Measurements from ENCODE around the gene THAP7.
A peak's percentile ranks its signal among the peaks of the same experiment; 100 is the strongest.

Gene THAP7

GRCh38 chr22:20994128-20994901, 7.6 kb downstream of the THAP7 start:
- DNase-seq (ENCODE audit: low read depth in 2 of 2): no peak

- DNase-seq (ENCODE audit: low read depth in 2 of 2): no peak
These were observed 8.4 kb downstream of the THAP7 start for GRCh38 chr22:20993304-20994127.

- no peak for DNase-seq (ENCODE audit: low read depth in 2 of 2)
These were observed 9.2 kb downstream of the THAP7 start for GRCh38 chr22:20992456-20993303.

- DNase-seq (ENCODE audit: low read depth in 2 of 2): no peak
These were observed 9.9 kb downstream of the THAP7 start for GRCh38 chr22:20992056-20992442.

GRCh38 chr22:20991252-20992055, 10.5 kb downstream of the THAP7 start:
- DNase-seq (ENCODE audit: low read depth in 2 of 2): no peak

GRCh38 chr22:20990184-20991180, 11.4 kb downstream of the THAP7 start:
- no peak for DNase-seq (ENCODE audit: low read depth in 2 of 2)

- DNase-seq (ENCODE audit: low read depth in 2 of 2): no peak
These were observed 12.4 kb downstream of the THAP7 start for GRCh38 chr22:20989323-20990138.

- no peak for DNase-seq (ENCODE audit: low read depth in 2 of 2)
These were observed 13.2 kb downstream of the THAP7 start for GRCh38 chr22:20988573-20989322.

GRCh38 chr22:20987375-20987774, 14.5 kb downstream of the THAP7 start:
- no peak for DNase-seq (ENCODE audit: low read depth in 2 of 2)

GRCh38 chr22:20986365-20986764, 15.6 kb downstream of the THAP7 start:
- no peak for DNase-seq (ENCODE audit: low read depth in 2 of 2)

GRCh38 chr22:20985720-20986119, 16.2 kb downstream of the THAP7 start:
- DNase-seq (ENCODE audit: low read depth in 2 of 2): no peak

GRCh38 chr22:20983081-20983771, 18.7 kb downstream of the THAP7 start:
- DNase-seq (ENCODE audit: low read depth in 2 of 2): no peak

GRCh38 chr22:20982563-20982882, 19.4 kb downstream of the THAP7 start:
- DNase-seq (ENCODE audit: low read depth in 2 of 2): no peak

GRCh38 chr22:20981787-20982562, 19.9 kb downstream of the THAP7 start, which contains the start of gene LZTR1:
LZTR1 (plus strand) TSS chr22:20982297; CDS start chr22:20982372, 75 bp downstream.
- peak; percentile 30 to 69 for DNase-seq (ENCODE audit: low read depth in 2 of 2)

- DNase-seq (ENCODE audit: low read depth in 2 of 2): no peak
These were observed 20.8 kb downstream of the THAP7 start for GRCh38 chr22:20980938-20981722.

- DNase-seq (ENCODE audit: low read depth in 2 of 2): no peak
These were observed 21.4 kb downstream of the THAP7 start for GRCh38 chr22:20980523-20980922.
